Neural cell (in vitro differentiated cells): ENCODE measurements around the gene HAND1.
A peak's percentile ranks its signal among the peaks of the same experiment; 100 is the strongest.

Experiments
- CTCF ChIP-seq: fragments of 450-650 bp; IDR thresholded peaks from 2 replicates; pipeline ENCODE4 v1.5.1; 2014; ENCODE audit warnings: antibody characterized with exemption, mild to moderate bottlenecking, moderate library complexity; ENCODE audit not compliant: poor library complexity, severe bottlenecking
- EP300 ChIP-seq: fragments of 450-650 bp; conservative IDR thresholded peaks from 2 replicates; pipeline ENCODE4 v1.6.1; 2014; ENCODE audit warnings: antibody characterized with exemption, mild to moderate bottlenecking, moderate library complexity; ENCODE audit not compliant: poor library complexity, severe bottlenecking
- EZH2 ChIP-seq: fragments of 200-600, 300-800 bp; shearing (Covaris generic), sonication (generic); IDR thresholded peaks from 2 replicates; pipeline ENCODE4 v1.6.1; 2014; ENCODE audit warnings: antibody characterized with exemption, low read length, borderline replicate concordance, mild to moderate bottlenecking; ENCODE audit not compliant: insufficient read depth, poor library complexity, severe bottlenecking
- MXI1 ChIP-seq: fragments of 450-650 bp; conservative IDR thresholded peaks from 2 replicates; pipeline ENCODE4 v1.6.1; 2014; ENCODE audit warnings: antibody characterized with exemption, mild to moderate bottlenecking; ENCODE audit not compliant: poor library complexity, severe bottlenecking
- POLR2AphosphoS5 ChIP-seq: IDR thresholded peaks from 2 replicates; pipeline ENCODE4 v1.6.1; 2012
- RAD21 ChIP-seq: fragments of 450-650 bp; conservative IDR thresholded peaks from 2 replicates; pipeline ENCODE4 v1.6.1; 2014; ENCODE audit warnings: antibody characterized with exemption, mild to moderate bottlenecking, moderate library complexity
- SMC3 ChIP-seq: fragments of 450-650 bp; conservative IDR thresholded peaks from 2 replicates; pipeline ENCODE4 v1.6.1; 2014; ENCODE audit warnings: antibody characterized with exemption, mild to moderate bottlenecking, moderate library complexity; ENCODE audit not compliant: poor library complexity
- TAF1 ChIP-seq: IDR thresholded peaks from 2 replicates; pipeline ENCODE4 v1.6.1; 2012; ENCODE audit warnings: low read depth
- TF ChIP-seq, protein P1 (sequence below): IDR thresholded peaks from 2 replicates; pipeline ENCODE4 v1.6.1; 2012; ENCODE audit warnings: borderline replicate concordance

DNA sequence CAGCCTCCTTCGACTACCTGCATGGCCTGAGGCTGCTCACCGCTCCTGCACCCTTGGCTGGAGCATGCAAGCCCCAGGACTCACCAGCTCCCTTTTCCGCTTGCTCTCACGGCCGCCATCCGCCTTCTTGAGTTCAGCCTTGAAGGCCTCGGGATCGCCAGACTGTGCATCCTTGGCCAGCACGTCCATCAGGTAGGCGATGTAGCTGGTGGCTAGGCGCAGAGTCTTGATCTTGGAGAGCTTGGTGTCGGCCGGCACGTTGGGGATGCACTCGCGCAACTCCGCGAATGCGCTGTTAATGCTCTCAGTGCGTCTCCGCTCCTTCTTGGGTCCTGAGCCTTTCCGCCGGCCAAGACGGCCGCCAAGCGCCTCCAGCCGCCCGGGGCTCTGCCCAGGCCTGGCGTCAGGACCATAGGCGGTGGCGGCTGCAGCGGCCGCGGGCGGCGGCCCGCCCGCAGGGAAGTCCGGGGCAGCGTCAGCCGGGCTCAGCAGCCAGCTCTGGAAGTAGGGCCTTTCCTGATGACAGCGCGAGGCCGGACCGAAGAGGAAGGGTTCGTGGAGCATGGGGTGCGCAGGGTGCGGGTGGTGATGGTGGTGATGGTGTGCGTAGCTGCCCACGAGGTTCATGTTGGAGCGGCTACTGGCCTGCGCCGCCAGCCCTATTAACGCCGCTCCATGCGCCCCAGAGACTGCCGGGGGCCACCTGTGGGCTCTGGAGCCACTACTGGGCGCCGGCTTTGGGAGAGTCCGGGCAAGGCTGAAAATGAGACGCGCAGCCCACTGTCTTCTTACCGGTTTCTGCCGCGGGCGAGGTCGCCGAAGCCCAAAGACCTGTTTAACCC, 424 bp downstream of the HAND1 start:
- TF ChIP-seq CTCF (no peak), MXI1 (no peak), EZH2 (peak; percentile 94), TAF1 (no peak), RAD21 (no peak), POLR2AphosphoS5 (no peak), SMC3 (no peak), EP300 (no peak)
- TF ChIP-seq, protein P1, sequence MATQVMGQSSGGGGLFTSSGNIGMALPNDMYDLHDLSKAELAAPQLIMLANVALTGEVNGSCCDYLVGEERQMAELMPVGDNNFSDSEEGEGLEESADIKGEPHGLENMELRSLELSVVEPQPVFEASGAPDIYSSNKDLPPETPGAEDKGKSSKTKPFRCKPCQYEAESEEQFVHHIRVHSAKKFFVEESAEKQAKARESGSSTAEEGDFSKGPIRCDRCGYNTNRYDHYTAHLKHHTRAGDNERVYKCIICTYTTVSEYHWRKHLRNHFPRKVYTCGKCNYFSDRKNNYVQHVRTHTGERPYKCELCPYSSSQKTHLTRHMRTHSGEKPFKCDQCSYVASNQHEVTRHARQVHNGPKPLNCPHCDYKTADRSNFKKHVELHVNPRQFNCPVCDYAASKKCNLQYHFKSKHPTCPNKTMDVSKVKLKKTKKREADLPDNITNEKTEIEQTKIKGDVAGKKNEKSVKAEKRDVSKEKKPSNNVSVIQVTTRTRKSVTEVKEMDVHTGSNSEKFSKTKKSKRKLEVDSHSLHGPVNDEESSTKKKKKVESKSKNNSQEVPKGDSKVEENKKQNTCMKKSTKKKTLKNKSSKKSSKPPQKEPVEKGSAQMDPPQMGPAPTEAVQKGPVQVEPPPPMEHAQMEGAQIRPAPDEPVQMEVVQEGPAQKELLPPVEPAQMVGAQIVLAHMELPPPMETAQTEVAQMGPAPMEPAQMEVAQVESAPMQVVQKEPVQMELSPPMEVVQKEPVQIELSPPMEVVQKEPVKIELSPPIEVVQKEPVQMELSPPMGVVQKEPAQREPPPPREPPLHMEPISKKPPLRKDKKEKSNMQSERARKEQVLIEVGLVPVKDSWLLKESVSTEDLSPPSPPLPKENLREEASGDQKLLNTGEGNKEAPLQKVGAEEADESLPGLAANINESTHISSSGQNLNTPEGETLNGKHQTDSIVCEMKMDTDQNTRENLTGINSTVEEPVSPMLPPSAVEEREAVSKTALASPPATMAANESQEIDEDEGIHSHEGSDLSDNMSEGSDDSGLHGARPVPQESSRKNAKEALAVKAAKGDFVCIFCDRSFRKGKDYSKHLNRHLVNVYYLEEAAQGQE, result no peak
